ENCODE data around the gene GTPBP1.
A peak's percentile ranks its signal among the peaks of the same experiment; 100 is the strongest.

Gene GTPBP1

DNA sequence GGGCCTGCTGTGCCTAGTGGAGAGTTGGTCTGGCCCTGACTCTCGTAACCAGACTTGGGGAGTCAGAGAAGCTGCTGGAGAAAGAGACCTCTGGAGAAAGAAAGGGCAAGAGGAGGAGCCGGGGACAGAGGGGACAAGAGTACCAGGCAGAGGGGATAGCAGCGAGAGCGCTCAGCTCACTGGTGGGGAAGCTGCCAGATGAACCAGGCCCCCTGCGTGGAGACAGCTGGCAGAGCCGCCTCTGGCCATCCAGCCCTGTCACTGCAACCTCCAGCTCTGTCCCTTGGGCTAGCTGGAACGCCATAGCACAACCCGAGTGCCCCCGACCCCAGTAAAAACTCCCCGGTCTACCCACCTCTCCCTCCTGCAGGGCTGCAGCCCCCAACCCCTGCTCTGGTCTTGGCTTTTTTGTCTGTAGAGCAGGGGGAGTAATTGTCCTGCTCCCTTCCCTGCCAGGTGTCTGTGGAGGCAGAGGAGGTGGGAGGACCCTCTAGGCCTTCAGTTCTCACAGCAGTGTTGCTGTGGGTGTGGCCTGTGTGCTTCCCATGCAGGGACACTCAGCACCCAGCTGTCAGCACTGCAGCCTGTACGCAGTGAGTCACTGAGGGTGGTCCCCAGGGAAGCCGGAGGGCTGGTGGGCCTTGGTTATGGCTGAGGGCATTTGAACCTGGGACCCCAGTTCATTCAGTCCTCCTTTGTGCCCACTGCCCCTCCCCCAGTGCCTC is 54.9 kb downstream of the GTPBP1 start:
- no peak for DNase-seq (ENCODE audit: low read depth)

DNA sequence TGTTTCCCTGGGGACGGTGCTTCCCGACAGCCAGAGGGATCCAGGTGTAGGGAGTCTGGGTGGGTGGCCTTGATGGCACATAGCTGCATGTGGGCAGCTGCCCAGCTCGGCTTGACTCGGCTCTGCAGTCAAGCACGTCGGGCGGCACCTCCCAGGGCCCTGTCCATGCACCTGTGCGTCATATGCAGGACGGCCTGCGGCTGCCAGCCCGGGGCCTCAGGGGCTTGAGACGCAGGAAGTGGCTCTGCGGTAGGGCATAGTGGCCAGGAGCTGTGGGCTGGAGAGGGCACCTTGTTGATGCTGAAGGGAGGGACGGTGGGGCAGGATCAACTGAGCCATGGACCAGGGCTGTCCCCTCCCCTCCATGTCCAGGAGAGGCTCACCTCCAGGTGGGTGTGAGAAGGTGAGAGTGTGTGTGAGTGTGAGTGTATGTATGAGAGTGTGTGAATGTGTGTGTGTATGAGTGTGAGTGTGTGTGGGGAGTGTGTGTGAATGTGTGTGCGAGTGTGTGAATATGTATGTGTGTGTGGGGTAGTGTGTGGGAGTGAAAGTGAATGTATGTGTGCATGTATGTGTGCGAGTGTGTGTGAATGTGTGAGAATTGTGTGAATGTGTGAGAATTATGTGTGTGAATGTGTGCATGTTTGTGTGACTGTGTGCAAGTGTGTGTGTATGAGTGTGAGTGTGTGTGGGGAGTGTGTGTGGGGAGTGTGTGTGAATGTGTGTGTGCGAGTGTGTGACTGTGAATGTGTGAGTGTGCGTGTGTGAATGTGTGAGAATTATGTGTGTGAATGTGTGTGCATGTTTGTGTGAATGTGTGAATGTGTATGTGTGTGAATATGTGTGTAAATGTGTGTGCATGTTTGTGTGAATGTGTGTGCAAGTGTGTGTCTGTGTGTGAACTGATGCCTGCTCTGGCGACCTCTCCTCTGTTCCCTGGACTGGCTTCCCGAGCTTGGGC is 55.7 kb downstream of the GTPBP1 start:
- DNase-seq (ENCODE audit: low read depth): no peak

DNA sequence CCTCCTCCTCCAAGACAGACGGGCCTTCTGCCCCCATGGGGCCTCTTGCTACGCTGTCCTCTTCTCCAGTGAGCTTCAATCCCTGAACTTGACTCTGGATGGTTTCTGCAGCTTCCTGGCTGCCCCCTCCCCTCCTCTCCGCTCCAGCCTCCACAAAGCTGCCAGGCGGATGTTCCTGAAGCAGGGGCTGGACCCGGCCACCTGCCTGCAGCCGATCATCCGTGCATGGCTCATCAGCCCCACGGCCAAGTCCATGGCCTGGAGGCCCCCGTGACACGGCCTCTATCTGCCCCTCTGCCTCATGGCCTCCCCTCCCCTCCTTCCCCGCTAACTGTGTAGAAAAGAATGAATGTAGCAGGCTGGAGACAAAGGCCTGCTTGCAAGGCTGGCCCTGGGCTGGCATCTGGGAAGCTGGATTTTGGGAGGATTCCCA is 56.8 kb downstream of the GTPBP1 start:
- DNase-seq (ENCODE audit: low read depth): no peak

DNA sequence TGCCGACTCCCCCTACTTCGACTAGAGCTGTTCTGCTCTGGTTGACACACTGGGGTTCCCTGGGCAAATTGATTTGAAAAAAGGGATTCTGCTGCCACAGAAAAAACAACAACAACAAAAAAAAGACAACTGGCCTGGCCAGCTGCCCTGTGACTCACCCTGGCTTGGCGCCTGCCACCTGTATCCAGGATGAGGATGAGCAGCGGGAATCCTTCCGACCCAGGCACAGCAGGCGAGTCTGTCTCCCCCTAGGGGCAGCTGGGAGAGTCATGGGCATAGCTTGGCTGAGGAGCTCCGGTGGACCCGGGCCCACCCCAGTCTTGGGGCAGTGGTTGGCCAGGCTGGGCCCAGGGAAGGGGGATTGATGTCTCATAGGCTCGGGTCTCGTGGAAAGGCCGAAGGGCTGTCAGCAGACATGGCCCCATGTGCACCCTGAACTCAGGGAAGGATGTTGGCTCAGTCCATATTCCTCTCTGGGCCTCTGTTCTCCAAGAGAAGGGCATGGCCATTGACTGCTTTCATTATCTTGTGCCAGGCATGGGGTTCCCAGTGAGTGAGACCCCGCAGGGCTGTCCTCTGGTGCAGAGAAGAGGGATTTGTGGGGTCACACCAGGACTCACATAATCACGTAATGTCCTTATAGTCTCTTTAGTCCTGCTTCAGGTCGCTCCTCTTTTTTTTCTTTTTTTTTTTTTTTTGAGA is 60.5 kb downstream of the GTPBP1 start:
- peak; percentile 81 for DNase-seq (ENCODE audit: low read depth)

DNA sequence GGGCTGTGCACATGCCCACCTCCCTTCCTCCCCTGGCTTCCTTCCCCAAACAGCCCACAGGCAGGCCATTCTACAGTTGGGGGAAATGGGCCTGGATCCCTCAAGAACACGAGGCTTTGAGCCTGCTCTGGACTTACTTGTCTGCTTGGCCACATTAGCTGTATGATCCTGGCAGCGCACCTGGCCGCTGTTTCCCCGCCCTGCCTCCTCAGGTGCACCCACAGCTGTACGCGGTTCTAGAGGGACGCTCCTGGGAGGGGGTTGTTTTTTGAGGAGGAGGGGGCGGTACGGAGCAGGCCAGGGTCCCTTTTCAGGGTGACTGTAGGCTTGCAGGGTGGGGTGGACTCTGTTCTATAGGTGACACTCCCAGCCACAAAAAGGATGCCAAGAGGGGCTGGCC is 61.6 kb downstream of the GTPBP1 start:
- DNase-seq (ENCODE audit: low read depth): no peak

DNA sequence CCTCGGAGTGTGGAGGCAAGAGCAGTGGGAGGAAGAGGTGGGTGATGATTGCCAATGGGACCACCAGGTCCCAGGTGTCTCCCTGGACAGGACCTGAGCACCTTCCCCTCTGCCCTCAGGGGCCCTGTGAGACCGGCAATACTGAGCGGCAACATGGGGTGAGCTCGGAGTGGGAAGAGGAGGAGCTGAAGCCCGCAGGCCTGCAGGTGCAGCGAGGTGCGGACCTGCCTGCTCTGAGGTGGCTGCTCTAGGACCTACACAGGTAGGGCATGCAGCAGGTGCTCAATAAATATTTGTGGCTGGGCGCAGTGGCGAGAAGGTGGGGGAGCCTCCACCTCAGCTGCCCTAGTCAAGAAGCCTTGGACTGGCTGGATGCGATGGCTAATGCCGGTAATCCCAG is 62.3 kb downstream of the GTPBP1 start:
- DNase-seq (ENCODE audit: low read depth): no peak

DNA sequence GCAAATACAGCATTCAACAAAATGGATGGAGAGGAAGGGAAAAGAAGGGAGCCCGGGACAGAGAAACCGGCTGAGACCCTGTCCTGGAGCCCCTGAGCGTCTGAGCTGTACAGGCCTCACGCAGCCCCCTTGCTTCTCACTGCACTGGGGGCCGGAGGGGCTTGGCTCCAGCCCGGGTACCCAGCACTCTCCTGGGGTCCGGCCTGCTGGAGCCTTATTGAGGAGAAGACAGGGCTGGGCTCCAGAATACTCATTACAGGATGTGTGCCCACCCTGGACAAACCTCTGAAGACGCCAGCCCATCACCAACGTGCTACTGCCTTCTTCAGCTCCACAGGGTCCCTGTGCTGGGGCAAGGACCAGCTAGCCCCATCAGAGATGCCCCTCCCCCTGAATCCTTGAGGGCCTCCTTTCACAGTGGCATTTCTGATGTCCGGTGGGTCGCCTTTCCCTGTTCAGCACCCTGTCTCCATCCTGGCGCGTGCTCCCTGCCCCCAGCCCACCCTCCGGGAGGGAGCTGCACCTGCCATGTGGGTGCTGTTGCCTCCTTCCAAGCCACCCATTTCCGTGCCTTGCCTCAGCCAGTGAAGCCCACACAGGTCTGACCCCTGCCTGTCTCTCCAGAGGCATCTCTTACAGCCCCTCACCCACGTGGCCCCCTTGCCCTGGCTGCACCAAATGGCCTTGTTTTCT is 64.7 kb downstream of the GTPBP1 start:
- no peak for DNase-seq (ENCODE audit: low read depth)

DNA sequence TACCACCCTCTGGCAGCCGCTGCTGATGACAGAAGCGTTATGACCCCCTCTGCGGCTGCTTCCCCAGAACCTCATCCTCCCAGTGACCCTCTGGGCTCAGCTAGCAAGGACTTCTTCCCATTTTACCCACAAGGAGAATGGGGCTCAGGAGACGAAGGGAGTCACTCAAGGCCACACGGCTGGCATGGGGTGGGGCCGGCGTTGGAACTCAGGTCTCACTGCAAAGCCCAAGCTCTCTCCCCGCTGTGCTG is 66.8 kb downstream of the GTPBP1 start:
- DNase-seq (ENCODE audit: low read depth): no peak

DNA sequence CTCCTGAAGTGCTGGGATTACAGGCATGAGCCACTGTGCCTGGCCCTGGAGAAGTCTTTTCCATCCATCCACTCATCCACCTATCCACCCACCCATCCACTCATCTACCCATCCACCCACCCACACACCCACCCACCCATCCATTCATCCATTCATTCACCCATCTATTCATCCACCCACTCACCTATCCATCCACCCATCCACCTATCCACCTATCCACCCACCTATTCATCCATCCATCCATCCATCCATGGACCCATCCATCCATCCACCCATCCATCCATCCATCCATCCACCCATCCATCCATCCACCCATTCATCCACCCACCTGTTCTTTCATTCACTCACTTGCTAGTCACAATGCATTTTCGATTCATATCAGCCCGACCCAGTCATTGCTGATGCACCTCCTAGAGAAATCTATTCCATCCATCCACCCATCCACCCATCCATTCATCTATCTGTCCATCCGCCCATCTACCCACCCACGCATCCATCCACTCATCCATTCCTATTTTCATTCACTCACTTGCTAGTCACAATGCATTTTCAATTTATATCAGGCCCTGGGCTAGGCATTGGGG is 67.7 kb downstream of the GTPBP1 start:
- no peak for DNase-seq (ENCODE audit: low read depth)

DNA sequence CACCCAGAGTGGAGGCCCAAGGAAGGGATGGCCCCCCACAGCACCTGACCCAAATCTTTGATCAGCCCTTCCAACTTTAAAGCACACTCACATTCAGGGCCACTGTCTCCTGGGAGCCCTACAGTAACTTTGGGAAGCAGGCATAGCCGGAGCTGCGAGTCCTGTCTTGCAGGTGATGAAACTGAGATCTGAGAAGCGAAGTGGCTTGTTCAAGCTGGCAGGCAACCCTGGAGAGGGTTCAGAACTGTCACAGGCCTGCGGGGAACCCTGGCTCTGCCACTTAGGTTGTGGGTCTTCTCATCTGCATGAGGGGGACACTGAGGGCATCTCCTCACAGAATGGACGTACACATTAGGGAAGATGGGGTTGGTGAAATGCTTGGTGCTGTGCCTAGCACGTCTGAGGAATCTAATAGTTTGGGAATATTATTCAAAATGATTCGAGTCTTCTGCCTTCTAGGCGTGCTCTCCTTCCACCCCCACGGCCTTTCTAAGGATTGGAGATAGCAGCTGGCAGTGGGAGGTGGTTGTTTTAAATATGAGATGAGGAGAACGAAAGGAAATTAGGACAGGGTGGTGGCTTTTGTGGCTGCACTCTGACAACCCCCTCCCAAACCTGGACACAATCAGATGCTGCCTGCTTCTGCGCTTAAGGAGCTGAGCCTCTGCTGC is 68.9 kb downstream of the GTPBP1 start:
- DNase-seq (ENCODE audit: low read depth): no peak

DNA sequence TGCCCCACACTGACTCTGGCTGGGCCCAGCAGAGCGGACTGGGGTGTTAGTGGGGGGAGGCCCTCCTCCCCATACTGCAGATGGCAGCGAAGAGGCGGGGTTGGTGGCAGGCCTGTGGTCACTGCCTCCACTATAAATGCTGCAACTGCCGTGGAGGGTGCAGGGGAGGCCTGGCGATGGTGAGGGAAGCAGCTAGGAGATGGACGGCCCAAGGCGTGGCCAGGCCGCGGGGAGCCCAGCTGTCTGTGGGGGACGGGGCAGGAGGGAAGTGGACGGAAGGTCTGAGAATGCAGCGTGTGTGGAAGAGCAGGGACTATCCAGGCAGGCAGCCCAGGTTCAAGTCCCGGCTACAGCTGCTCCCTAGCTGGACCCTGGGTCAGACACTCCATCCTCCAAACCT is 69.9 kb downstream of the GTPBP1 start:
- no peak for DNase-seq (ENCODE audit: low read depth)

DNA sequence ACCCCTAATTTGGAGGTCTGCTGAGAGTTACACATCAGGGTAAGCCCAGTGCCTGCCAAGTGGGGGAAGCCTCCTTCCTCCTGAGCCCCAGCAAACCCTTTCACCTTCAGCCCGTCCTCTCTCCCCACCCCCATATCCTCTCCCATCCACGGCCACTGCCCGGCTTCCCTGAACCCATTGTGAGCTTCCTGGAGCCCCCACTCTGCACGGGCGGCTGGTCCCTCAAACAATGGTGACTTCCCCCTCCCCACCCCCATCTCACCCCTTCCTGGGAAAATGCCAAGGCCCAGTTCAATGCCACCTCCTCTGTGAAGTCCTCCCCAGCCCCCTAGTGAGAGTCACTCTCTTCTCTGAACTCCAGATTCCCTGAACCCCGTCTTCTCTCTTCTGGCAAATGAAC is 70.3 kb downstream of the GTPBP1 start:
- no peak for DNase-seq (ENCODE audit: low read depth)

DNA sequence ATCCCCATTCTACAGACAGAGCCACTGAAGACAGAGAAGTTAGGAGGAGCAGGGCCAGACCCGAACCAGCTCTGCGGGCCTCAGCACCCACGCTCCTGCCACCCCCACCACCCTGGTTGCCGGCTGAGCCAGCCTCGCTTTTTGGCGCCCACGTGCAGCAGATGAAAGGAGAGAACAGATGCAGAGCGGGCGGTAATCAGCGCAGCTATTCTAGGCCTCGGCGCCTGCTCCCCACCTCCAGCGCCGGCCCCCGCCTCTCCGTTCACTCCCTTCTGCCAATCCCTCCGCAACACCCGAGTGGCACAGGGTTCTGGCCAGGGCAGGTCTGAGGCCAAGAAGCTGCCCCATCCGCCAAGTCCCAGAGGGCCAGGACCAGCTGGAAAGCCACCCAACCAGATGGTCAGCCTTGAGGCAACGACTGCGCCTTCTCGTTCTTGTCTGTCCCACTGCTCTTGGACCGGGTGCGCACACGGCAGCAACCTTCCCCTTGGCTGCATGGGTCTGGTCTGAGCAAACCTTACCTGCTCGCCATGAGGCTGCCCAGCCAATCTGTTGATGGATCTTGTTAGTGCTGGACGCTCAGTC is 71.4 kb downstream of the GTPBP1 start:
- DNase-seq (ENCODE audit: low read depth): no peak

DNA sequence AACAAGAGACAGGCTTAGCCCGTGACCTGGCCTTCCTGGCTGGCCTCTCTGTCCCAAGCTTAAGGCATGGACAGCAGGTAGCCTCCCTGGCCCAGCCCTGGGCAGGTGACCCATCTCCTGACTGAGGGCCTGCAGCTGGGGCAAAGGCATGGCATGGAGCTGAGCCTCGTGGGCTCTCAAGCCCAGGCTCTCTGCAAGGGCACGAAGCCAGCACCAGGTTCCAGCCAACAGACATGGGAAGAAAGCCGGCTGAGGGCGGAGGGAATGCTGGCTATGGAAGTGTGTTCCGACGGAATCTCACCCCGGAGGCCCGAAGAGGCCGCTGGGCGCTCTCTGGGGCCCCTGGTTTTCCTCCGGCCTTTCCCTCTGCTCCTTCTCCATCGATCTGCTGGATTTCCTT is 75.3 kb downstream of the GTPBP1 start:
- no peak for DNase-seq (ENCODE audit: low read depth)

DNA sequence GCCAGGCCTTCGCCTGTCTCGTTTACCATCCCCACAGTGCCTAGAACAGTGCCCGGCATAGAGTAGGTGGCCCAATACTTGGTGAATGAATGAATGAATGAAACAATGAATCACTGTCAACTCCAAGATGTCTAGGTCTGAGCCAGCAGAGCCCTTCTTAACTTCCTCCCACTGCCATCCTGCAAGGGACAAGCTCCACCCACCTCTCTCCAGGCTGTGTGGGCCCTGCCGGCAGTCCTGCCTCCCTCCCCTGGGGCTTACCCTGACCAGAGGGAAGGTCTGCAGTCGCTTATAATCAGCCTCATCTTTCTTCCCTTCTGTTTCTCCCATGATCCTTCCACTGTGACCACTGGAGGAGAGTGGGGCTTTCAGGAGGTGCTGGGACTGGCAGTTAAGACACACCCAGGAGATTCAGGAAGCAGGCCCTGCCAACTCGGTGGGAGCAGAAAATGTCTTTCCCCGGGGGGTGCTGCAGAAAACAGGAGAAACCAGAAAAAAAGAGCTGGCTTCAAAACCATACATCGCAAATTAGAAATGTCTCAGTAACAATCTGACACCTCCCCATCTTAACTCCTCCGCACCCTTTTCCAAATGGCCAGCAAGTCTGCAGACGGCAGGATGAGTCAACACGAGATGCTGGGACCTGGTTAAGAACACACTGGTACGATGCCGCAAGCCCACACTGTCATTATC is 76.8 kb downstream of the GTPBP1 start:
- peak; percentile 92 for DNase-seq (ENCODE audit: low read depth)
